GM13977 (cell line): ENCODE results near the gene CFAP70.

Experiments
- DNase-seq: peaks from one replicate; pipeline ENCODE4 v3.0.0; 2012; ENCODE audit warnings: low spot score
- in situ Hi-C: fragments of 300-500 bp; cut with MboI; formaldehyde crosslinking; loops from one replicate; pipeline ENCODE4 v1.12.0; 2022; ENCODE audit warnings: low sequenced_read_pairs, low pct_unique_long_range_greater_than_20kb, mixed read lengths, inconsistent platforms; ENCODE audit not compliant: unreplicated experiment
- TF ChIP-seq, protein P1 (sequence below): IDR thresholded peaks from 2 replicates; pipeline ENCODE4 v1.5.1; 2012; ENCODE audit warnings: mild to moderate bottlenecking, control low read depth; ENCODE audit not compliant: insufficient read depth; ENCODE audit errors: extremely low read depth, missing control alignments

The CFAP70 gene

DNA sequence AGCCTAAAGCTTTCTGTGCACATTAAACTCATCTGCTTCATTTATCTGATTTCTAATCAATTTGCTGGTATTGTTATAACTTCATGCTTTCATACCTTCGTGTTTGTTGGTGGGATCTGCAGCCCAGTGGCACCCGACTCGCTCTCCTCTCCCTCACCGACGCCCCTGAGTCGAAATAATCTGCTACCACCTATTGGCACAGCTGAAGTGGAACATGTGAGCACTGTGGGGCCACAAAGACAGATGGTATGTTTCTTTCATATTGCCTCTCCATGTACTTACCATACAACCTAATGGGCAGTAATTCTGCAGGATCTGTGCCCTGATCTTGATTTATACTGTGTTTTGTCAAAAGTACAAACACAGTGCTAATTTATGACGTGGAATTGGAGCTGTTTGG lies 124.0 kb downstream of the CFAP70 start:
- TF ChIP-seq, protein P1, sequence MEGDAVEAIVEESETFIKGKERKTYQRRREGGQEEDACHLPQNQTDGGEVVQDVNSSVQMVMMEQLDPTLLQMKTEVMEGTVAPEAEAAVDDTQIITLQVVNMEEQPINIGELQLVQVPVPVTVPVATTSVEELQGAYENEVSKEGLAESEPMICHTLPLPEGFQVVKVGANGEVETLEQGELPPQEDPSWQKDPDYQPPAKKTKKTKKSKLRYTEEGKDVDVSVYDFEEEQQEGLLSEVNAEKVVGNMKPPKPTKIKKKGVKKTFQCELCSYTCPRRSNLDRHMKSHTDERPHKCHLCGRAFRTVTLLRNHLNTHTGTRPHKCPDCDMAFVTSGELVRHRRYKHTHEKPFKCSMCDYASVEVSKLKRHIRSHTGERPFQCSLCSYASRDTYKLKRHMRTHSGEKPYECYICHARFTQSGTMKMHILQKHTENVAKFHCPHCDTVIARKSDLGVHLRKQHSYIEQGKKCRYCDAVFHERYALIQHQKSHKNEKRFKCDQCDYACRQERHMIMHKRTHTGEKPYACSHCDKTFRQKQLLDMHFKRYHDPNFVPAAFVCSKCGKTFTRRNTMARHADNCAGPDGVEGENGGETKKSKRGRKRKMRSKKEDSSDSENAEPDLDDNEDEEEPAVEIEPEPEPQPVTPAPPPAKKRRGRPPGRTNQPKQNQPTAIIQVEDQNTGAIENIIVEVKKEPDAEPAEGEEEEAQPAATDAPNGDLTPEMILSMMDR = no peak
- DNase-seq = no peak
- in situ Hi-C loops = no loop called here

DNA sequence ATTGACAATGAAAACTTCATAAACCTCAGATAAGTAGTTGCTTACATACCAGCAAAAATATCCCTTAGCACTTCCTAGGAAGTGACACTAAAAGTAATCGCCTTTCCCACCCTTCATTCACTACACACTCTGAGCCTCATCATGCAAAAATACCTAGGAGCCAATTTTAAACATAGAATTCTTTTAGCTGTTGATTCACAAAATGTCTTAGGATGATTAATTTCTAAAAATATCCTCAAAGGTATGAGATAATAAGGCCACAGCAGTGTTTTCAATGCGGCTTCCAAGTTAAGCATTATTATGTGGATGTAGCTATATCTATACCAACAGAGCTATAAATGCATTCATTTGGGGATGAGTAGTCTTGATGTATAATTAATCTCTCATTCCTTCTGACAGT lies 124.8 kb downstream of the CFAP70 start:
- TF ChIP-seq, protein P1 = no peak
- no peak for DNase-seq
- in situ Hi-C loops = no loop called here

DNA sequence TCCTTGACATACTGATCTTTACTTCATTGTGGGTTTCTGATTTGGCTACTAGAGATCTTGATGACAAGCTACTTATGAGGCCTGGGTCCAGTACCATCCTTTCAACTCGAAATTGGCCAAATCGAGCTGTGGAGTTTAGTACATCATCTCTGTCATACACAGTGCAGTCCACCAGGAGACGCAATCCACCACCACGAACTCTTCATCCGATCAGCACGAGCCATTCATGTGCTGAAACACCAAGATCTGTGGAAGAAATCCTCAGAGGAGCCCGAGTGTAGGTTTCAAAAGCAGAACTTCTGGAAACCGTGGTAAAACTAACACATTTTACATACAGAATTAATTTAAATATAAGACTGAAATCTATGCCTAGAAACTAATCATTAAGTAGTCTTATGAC lies 125.8 kb downstream of the CFAP70 start:
- no peak for DNase-seq
- in situ Hi-C loops = no loop called here

DNA sequence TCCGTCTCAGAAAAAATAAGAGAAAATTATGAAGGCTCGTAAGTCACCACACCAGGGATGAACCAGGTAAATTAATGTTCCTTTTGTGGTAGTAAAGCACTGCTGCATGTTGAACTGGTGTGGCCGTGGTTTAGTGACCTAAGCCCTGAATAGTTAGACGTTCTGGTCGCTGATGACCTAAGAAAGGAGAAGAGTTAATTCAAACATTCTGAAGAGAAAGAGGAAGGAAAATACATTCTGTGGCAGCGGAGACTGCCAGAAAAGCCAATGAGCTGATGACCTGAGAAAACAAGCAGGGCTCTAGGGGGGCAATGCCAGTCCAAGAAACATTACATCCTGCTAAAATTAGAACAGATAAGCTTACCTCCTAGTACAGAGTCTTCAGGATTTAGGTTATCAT lies 129.1 kb downstream of the CFAP70 start:
- TF ChIP-seq, protein P1 = no peak
- DNase-seq = no peak
- in situ Hi-C loops = no loop called here

More for the DNA sequence above, 125.8 kb downstream of the CFAP70 start:
- TF ChIP-seq, protein P1 = no peak

DNA sequence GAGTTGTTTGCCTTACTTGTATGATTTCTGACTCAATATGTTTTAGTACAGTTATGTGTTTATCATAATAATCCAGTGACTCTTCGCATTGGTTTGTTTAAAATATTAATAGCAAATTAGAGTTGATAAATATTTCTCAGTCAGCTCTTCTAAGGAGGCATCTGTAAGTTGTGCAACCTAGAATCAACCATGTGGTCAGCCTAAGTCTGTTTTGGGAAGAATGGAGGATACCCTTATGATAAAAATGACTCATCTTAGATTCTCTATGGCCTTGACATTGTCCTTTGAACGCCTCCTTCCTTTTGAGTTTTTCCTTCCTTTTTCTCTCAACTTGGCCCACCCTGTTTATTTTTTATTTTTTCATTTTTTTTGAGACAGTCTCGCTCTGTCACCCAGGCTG lies 130.4 kb downstream of the CFAP70 start:
- in situ Hi-C loops = no loop called here
- TF ChIP-seq, protein P1 = no peak
- no peak for DNase-seq

DNA sequence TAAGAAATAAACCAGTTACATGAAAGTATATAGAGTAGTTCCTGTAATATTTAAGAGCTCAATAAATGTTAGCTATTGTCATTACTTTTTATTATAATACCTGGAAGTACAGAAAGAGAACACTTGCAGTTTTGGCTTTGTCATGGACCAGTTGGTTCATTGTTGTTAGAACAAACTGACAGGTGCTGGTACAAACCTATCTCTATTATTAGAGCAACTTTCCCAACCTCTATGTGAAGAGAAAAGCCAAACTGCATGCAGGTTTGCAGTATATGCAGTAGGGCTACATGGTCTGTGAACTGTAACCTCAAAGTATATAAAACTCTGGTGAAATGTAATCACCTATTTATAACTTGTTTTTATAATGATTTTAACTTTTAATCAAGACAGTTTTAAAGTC lies 132.0 kb downstream of the CFAP70 start:
- TF ChIP-seq, protein P1 = no peak
- no peak for DNase-seq
- in situ Hi-C loops = no loop called here

DNA sequence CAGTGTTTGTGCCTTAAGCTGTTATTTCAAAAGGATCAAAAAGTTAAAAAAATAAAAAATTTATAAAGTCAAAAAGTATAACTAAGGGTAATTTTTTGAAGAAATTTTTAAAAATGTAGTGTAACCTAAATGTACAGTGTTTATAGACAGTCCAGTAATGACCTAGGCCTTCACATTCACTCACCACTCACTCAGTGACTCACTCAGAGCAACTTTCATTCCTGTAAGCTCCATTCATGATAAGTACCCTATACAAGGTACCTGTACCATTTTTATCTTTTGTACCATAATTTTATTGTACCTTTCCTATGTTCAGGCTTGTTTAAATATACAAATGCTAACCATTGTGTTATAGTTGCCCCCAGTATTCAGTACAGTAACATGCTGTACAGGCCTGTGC lies 133.1 kb downstream of the CFAP70 start:
- TF ChIP-seq, protein P1 = no peak

More for the DNA sequence above, 133.1 kb downstream of the CFAP70 start:
- in situ Hi-C loops = no loop called here
- no peak for DNase-seq
